CD4-positive, alpha-beta T cell treated with Interleukin-15 for 1 hour (primary cell): Measurements from ENCODE around the gene UCN2.
"Not testable (repeated sequence)": the region's sequence is repeated elsewhere in the genome, so short reads cannot be mapped to it uniquely, and the experiment has no call there.

Source experiments
- DNase-seq: peaks from one replicate; pipeline ENCODE4 v3.0.0-alpha.2; 2020

UCN2 gene

DNA sequence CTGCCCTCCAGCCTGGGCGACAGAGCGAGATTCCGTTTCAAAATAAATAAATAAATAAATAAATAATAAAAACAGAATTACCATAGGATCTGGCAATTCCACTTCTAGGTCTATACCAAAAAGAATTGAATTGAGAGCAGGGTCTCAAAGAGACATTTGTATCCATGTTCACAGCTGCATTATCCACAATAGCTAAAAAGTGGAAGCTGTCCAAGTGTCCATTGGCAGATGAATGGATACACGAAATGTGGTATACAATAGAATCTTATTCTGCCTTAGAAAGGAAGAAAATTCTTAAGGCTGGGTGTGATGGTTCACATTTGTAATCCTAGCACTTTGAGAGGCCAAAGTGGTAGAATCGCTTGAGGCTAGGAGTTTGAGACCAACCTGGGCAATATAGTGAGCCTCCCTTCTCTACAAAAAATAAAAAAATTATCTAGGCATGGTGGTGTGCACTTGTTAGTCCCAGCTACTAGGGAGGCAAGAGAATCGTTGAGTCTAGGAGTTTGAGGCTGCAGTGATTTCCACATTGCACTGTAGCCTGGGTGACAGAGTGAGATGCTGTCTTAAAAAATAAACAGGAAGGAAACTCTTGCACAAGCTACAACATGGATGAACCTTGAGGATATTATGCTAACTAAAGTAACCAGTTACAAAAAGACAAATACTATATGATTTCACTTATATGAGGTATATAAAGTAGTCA is 31.2 kb downstream of the UCN2 start:
- DNase-seq = no peak

DNA sequence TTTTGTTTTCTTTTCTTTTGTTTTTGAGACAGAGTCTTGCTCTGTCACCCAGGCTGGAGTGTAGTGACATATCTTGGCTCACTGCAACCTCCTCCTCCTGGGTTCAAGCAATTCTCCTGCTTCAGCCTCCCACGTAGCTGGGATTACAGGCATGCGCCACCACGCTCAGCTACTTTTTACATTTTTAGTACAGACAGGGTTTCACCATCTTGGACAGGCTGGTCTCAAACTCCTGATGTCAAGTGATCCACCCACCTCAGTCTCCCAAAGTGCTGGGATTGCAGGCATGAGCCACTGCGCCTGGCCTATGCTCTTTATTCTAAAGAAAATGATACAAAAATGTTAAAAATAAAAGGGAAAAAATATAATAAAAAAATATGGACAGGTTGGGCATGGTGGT is 32.9 kb downstream of the UCN2 start:
- DNase-seq = not testable (repeated sequence)

- no peak for DNase-seq
These were observed 34.8 kb downstream of the UCN2 start for GRCh38 chr3:48528754-48529153.

DNA sequence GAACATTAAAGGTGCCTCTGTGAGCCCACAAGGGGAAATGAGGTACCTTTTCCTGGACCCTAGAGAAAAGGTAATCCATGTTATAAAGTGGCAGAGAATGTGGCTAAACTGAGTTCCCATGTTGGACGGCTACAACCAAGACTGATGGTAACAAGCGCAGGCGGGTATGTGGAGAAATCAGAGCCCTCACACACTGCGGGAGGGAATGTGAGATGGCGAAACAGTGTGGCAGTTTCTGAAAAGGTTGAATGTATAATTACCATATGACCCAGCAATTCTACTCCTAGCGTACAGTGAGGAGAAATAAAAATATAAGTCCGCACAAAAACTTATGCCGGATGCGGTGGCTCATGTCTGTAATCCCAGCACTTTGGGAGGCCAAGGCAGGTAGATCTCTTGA is 35.5 kb downstream of the UCN2 start:
- no peak for DNase-seq

GRCh38 chr3:48524970-48525369 is 38.6 kb downstream of the UCN2 start:
- DNase-seq = no peak

- no peak for DNase-seq
These were observed 41.9 kb downstream of the UCN2 start for GRCh38 chr3:48521635-48522034.

DNA sequence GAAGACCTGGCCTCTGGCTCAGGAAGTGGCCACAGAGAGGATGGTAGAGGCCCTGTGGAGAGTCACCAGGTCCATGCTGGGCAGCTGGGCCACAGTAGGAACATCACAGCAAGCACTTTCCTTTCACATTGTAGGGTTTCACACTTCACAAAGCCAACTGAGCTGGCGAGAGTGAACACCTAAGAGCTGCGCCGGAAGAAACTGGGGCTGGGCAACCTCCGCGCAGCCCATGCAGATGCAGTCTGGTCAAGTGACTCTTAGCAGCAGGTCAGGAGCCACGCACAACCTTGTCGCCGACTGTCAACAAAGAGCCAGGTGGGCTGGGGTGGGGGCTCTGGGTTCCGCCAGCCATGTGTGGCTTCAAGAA is 44.3 kb downstream of the UCN2 start:
- DNase-seq = no peak

DNA sequence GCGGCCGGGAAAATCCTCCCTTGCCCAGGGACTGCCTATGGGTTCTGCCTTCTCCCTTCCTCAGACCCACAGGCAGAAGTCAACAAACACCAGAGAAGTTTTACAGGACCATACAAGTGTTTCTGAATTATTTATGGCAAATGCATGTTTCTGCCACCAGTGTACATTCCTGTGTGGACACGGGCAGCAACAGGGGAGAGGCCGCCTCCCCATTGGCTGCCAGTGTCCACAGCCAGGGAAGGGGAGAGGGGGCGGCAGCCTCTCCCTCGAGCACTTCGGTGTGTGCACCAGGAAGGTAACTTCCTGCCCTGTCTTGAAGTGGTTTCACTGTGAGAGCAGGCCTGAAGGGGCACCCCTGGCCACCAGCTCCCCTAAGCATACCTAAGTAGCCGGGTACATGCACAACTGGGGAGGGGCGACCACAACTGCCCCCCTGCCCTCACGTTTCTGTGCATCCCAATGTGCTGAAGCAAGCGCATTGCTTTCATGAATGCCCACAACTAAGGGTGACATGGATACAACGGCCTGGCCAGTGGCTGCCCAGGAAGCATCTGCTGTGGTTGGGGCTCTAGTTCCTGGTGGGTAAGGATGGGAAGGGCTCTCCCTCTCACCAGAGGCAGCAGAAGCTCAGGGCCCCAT is 44.8 kb downstream of the UCN2 start:
- no peak for DNase-seq

- no peak for DNase-seq
These were observed 45.5 kb downstream of the UCN2 start for GRCh38 chr3:48518069-48518468.

DNA sequence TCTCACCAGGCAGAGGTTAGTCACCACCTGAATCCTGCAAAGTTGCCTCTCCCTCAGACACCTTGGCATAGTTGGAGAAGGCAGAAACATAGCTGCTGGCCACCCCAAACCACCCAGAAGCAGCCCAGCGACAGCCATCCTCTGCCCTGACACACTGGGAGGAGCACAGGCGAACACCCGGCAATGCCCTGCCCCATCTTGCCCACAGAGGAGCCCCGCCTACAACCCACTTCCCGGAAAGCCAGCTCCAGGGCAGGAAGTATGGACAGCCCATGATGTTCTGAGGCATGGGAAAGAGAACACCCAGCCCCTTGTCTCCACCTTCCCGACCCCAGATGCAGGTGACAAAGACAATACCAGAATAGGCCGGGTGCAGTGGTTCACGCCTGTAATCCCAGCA is 47.0 kb downstream of the UCN2 start:
- no peak for DNase-seq

DNA sequence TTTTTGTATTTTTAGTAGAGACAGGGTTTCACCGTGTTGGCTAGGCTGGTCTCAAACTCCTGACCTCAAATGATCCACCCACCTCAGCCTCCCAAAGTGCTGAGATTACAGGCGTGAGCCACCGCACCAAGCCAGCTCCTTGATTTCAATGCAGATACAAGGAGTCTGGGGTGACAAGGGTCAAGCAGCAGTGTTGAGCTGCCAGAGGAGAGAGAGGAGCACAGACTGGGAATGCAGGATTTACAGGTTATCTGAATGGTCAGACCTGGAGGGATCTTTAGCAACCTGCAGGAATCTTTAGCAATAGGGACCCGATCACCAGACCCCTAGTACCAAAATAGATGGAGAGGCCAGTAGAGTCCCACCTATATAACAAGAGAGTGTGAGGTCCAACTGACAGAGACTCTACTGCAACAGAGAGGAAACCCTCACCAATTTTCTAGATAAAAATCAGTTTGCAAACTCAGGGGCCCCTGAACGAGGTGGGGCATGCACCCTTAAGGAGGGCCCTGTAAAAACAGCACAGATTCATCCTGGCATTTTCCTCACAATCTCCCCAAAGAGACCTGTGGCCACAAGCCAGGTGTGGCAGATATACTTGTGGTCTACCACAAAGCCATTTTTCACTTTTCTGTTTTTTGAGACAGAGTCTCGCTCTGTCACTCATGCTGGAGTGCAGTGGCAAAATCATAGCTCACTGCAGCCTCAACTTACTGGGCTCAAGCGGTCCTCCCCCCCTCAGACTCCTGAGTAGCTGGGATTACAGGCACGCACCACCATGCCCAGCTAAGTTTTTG is 49.0 kb downstream of the UCN2 start:
- DNase-seq = no peak
